NCI-H69 (cell line): Measurements from ENCODE around the gene CTSD.
"Not testable (repeated sequence)": the region's sequence is repeated elsewhere in the genome, so short reads cannot be mapped to it uniquely, and the experiment has no call there.

Experiments used
- DNase-seq: peaks from one replicate; lab custom pipeline; 2025; lab: John Stamatoyannopoulos, UW

CTSD gene

GRCh38 chr11:1763796-1764661 lies at the start of gene CTSD:
TSS of gene CTSD (minus strand) at chr11:1763927. CDS start at chr11:1763859, 68 bp downstream.
- DNase-seq: peak; percentile 91

- DNase-seq: not testable (repeated sequence)
These were observed 49.6 kb upstream of the CTSD start for GRCh38 chr11:1813356-1813755.

- DNase-seq: no peak
These were observed 49.1 kb upstream of the CTSD start for GRCh38 chr11:1812801-1813200.

DNA sequence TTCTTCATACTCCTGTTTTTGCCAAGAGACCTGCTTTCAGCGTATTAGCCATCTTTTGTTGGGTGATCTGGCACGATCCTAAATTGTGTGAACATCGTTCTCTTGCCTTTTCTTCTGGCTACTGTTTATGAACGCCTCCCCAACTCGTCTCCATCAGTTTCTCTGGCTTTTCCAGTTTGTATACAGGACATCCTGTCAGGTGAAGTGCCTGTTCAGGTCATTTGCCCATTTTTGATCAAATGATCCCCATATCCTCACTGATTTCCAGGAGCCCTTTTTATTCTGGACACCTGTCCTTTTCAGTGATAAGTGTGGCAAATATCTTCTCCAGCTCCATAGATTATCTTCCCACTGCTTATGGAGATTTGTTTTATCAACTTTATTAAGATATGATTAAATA lies 48.5 kb upstream of the CTSD start:
- no peak for DNase-seq

DNA sequence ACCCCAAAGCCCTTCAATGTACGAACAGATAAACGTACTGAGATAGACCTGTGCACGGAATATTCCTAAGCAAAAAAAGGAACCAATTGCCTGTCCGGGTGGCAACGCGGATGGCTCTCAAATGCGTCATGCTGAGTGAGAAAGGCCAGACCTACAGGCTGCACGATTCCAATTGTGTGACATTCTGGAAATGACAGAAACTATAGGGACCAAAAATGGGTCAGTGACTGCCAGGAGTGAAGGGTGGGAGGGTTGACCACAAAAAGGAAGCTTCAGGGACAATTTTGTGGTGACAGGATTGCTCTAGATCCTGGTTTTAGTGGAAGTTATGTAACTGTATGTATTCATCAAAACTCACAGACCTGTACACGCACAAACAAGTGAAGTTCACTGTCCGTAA lies 47.0 kb upstream of the CTSD start:
- DNase-seq: no peak

DNA sequence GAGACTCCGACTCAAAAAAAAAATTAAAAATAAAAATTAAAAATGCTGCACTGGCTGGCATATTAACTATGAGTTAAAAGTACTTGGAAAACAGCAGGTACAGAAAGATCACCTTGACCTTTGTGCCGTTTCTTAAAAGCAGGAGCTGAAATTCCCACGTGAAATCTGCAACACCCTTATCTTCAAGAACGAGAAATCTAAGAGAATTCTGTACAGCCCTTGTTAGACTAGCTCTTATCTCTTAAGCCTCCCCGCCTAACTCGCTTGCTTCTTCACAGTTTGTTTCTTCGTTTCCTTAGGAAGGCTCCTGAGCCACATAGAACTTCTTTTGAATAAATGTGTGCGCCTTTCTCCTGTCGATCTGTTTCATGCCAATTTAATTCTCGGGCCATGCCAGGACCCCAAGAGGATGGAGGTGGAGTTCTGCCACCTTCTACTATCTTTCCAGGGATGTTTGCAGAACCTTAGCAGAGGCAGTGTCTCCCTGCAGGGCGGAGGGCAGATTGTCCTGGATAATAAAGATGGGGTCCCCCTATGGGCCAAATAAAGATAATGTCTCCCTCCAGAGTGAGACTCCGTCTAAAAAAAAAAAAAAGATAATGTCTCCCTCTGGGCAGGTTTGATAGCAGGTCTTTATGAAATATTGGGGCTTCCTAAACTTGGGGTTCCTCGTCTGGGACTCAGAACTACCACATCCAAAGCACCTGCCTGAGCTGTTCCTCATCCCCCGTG lies 43.7 kb upstream of the CTSD start:
- no peak for DNase-seq

DNA sequence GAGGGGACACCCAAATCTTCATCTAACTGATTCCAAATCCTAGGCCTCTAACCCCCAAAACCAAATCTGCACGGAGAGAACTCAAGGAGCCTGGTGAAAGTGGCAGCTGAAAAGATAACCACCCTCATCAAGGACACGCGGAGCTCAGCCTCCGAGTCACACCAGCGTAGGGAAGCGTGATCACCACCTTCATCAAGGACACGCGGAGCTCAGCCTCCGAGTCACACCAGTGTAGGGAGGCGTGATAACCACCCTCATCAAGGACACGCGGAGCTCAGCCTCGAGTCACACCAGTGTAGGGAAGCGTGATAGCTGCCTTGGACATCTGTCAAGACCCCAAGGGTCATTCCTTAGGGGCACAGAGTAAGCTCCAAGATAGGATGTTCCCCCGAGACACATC lies 41.8 kb upstream of the CTSD start:
- DNase-seq: no peak

DNA sequence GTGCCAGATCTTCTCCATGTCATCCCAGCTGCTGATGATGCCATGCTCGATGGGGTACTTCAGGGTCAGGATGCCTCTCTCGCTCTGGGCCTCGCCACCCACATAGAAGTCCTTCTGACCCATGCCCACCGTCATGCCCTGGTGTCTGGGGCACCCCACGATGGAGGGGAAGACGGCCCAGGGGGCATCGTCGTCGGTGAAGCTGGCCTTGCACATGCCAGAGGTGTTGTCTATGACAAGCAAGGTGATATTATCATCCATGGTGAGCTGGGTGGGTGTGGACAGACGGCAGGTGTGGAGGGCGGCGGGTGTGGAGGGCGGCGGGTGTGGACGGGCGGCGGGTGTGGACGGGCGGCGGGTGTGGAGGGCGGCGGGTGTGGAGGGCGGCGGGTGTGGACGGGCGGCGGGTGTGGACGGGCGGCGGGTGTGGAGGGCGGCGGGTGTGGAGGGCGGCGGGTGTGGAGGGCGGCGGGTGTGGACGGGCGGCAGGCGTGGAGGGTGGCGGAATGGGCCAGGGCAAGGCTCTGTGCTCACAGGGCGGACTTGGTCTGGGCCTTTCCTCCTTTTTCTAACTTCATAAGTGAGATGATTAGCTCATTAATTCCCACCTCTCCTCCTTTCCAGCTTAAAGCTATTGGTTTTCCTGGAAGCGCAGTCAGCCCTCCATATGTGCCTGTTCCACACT lies 40.2 kb upstream of the CTSD start:
- not testable (repeated sequence) for DNase-seq

DNA sequence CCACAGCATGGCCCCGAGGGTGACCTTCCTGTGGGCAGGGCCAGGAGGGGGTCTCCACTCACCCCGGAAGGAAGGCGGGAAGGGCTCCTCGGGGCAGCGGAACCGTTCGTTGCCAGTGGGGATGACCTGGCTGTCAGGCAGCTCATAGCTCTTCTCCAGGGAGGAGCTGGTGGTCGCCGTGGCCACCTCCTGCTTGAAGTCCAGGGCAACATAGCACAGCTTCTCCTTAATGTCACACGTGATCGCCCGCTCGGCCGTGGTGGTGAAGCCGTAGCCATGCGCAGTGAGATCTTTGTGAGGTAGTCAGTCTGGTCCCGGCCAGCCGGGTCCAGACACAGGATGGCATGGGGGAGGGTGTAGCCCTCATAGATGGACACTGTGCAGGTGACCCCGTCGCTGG lies 39.5 kb upstream of the CTSD start:
- no peak for DNase-seq

- DNase-seq: no peak
These were observed 33.8 kb upstream of the CTSD start for GRCh38 chr11:1797391-1798125.

DNA sequence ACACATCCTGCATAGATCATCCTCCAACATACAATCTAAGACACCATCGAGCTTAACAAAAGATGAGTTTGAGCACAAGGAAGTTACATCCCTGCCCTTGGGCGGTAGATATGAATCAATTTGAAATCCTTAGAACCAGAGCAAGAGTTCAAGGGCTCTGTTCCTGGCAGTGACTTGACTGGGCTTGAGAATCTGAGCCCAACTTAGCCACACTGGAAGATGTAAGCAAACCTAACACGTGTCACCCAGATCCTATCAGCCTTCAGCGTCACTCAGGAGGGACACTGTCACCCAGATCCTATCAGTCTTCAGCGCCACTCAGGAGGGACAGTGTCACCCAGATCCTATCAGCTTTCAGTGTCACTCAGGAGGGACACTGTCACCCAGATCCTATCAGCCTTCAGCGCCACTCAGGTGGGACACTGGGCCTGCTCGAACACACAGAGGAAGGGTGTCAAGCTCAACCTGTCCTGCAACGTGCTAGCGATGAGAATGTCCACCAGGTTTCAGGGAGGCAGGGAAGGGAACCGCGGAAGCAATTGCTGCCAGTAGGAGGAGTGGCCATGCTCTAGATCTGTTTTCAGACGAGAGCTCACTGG lies 32.8 kb upstream of the CTSD start:
- DNase-seq: no peak

GRCh38 chr11:1793081-1793480 lies 29.4 kb upstream of the CTSD start:
- no peak for DNase-seq

- DNase-seq: no peak
These were observed 28.7 kb upstream of the CTSD start for GRCh38 chr11:1792461-1792860.

DNA sequence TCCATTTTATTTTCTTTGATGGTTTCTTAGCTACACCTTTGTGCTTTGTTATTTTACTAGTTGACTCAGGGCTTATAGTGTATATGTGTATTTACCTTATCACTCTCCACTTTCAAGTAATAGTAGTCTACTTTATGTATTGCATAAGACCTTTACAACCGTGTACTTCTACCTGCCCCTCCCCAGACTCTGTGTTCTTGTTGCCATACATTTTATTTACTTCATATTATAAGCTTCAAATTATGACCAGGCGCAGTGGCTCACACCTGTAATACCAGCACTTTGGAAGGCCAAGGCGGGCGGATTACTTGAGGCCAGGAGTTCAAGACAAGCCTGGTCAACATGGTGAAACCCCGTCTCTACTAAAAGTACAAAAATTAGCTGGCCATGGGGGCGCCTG lies 28.2 kb upstream of the CTSD start:
- DNase-seq: no peak

- DNase-seq: no peak
These were observed 22.7 kb upstream of the CTSD start for GRCh38 chr11:1786466-1786865.

GRCh38 chr11:1785749-1786413 lies 22.2 kb upstream of the CTSD start:
- DNase-seq: peak; percentile 73

DNA sequence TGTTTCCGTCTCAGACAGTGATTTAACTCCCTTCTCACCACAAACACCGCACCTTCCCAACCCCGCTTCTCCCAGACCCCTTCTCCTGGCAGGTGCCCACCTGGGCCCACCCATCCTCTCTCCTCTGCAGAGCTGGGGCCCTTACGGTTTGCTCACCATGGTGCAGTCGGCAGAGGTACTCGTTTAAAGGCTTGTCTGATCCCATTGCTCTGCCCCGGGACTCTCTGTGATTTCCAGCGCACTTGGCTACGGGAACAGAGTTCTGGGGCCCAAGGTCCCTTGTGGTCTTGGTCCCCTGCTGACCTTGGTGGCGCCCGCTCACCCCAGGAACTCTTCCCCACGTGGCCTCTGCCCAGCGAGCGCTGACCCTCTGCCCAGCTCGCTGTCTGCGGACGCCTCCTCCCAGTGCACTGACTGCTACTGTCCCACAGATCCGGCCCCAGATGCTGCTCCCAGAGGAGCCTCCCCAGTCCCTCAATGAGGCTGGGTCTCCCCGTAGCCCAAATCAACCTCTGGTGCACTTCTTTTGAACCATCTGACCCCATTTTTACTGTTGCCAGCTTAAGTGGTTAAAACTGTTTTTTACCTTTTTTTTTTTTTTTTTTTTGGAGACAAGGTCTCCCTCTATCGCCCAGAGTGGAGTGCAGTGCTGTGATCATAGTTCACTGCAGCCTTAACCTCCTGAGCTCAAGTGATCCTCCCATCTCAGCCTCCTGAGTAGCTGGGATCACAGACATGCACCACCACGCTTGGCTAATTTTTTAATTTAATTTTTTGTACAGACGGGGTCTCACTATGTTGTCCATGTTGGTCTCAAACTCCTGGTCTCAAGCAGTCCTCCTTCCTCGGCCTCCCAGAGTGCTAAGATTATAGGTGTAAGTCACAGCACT lies 21.3 kb upstream of the CTSD start:
- DNase-seq: no peak

DNA sequence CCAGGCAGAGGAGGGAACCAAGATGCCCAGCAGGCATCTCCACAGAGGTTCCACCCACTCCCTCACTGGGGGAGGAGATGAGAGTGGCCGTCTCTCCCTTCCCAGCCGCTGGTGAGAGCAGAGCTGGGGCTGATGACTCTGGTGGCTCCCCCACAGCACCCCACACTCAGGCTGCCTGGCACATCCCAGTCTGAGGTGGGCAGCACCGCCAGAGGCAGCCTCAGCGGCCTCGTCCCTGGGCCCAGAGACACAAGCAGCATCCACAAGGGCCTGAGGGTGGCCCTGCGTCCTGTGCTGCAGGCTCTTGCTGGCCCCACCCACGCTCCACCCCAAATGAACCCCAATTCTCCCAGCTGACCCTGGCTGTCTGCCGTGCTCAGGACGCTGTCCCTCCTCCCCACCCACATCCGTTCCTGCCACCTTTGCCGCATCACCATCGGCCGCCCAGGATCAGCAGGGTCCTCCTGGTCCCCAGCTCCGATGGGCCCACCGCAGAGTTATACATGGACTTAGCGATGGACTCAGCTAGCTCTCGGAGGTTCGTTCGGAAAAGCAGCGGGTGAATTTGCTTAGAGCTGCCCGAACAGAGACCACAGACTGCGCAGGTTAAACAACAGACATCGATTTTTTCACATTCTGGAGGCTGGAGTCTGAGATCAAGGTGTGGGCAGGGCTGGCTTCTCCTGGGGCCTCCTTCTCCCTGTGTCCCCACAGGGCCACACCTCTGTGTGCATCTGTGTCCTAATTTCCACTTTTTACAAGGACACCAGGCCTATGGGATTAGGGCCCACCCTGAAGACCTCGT lies 20.2 kb upstream of the CTSD start:
- peak; percentile 69 for DNase-seq
